NCI-H446 treated with DMSO at 0.1 percent for 48 hours (cell line): ENCODE data around the gene RAI2.

Experiments used
- DNase-seq: peaks from one replicate; lab custom pipeline; 2025; lab: John Stamatoyannopoulos, UW

Gene RAI2

GRCh38 chrX:17829566-17829965 is 31.5 kb downstream of the RAI2 start:
- no peak for DNase-seq

- no peak for DNase-seq
Measured at GRCh38 chrX:17828171-17828570, 32.9 kb downstream of the RAI2 start.

GRCh38 chrX:17826609-17827496 is 34.2 kb downstream of the RAI2 start:
- no peak for DNase-seq

GRCh38 chrX:17824980-17825379 is 36.1 kb downstream of the RAI2 start:
- no peak for DNase-seq

- no peak for DNase-seq
Measured at GRCh38 chrX:17822351-17822750, 38.7 kb downstream of the RAI2 start.

GRCh38 chrX:17820100-17820499 is 41.0 kb downstream of the RAI2 start:
- DNase-seq = no peak

GRCh38 chrX:17818726-17819125 is 42.4 kb downstream of the RAI2 start:
- DNase-seq = no peak

GRCh38 chrX:17817251-17817650 is 43.8 kb downstream of the RAI2 start:
- no peak for DNase-seq

GRCh38 chrX:17814557-17814956 is 46.5 kb downstream of the RAI2 start:
- DNase-seq = no peak

- no peak for DNase-seq
Measured at GRCh38 chrX:17814059-17814458, 47.0 kb downstream of the RAI2 start.

GRCh38 chrX:17813277-17813676 is 47.8 kb downstream of the RAI2 start:
- DNase-seq = no peak

- DNase-seq = no peak
Measured at GRCh38 chrX:17812763-17813162, 48.3 kb downstream of the RAI2 start.

- no peak for DNase-seq
Measured at GRCh38 chrX:17809984-17810383, 51.1 kb downstream of the RAI2 start.

- DNase-seq = no peak
Measured at GRCh38 chrX:17809273-17809672, 51.8 kb downstream of the RAI2 start.

- no peak for DNase-seq
Measured at GRCh38 chrX:17805120-17805519, 56.0 kb downstream of the RAI2 start.

- DNase-seq = no peak
Measured at GRCh38 chrX:17803449-17803848, 57.6 kb downstream of the RAI2 start.

- no peak for DNase-seq
Measured at GRCh38 chrX:17802756-17803155, 58.3 kb downstream of the RAI2 start.

- no peak for DNase-seq
Measured at GRCh38 chrX:17801431-17801830, 59.7 kb downstream of the RAI2 start.

- no peak for DNase-seq
Measured at GRCh38 chrX:17798921-17799320, 62.2 kb downstream of the RAI2 start.

- no peak for DNase-seq
Measured at GRCh38 chrX:17792826-17793225, 68.3 kb downstream of the RAI2 start.

- no peak for DNase-seq
Measured at GRCh38 chrX:17788956-17789562, 72.0 kb downstream of the RAI2 start.

GRCh38 chrX:17788439-17788838 is 72.7 kb downstream of the RAI2 start:
- no peak for DNase-seq

- DNase-seq = no peak
Measured at GRCh38 chrX:17787557-17787956, 73.5 kb downstream of the RAI2 start.
